ENCODE measurements around the gene PACSIN2. TPM values are rescaled to one million over a fixed set of nuclear protein-coding genes. Genes with fewer than 3 reads are reported as not detected.

The PACSIN2 gene
- total RNA-seq, 8 experiments from 2014 or later = 23.1 to 61.2 (median 39.0) TPM

DNA sequence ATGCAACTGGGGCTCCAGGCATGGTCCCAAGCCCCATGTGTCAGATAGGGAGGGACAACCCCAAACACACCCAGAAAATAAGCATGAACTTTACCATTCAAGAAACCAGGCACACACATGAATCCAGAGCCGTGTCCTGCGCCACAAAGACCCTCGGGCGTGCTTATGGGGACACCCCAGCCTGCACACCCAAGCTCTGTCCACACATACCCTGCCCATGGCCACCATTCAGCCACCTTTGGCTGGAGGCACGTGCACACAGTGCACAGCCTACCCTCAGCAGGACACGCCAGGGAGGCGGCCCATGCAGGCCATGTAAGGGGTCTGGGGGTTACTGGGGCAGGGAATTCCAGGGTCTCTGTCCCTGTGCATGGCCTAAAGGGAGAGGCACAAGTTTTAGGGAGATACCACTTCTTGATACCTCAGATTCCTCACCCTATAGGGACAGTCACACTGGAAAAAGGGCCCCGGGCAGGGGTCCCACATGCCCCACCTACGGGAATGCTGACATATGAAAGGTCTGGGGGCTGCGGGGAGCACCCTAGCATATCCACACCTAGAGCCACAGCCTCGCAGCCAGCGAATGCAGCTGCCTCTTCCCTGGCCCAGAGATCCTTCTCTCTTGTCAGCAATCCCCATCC is 20.6 kb downstream of the PACSIN2 start:
- H3K4me1 ChIP-seq (replicated peaks in 1 of 2) = peaks cover 2 to 18% of the 10 kb centered on the region in 2 donors
- no peak for ATAC-seq (replicated peaks in 6 of 8)

DNA sequence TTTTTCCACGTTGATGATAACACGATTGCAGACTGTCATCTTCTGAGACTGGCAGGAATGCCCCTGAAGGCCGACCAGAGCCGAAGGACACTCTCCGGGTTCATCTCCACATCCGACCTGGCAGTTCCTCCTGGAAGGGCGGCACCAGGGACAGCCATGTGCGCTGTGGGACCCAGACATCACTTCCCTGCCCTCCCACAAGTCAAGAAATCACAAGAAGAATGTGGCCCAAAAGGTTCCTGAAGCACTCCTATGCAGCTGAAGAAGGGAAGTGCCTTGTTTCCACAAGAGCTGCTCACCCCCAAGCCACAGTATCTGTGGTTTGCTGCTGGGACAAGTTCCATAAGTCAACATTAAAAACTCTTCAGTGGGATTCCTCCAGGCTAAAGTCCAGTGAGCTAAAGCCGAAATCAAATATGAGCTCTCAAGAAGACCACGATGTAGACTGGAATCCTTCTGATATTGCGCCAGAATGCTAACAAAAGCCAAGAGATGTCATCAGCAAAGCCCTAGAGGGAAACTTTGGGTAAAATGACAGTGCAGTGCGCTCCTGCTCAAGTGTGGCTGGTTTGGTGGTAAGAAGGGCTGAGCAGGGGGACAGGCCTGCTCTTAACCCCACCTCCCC is 21.2 kb downstream of the PACSIN2 start:
- Histone ChIP-seq H3K4me3 (no peak overlapping the region), H3K27ac (no peak overlapping the region), H3K4me1 (replicated peaks in 1 of 2) (peaks cover 2 to 18% of the 10 kb centered on the region in 2 donors)
- in situ Hi-C loops (cut with MboI; ENCODE audit: low pct_unique_long_range_greater_than_20kb in 2 of 9, low sequenced_read_pairs in 9 of 9, unreplicated experiment in 9 of 9) = no loop called here
- peak in 2 of 8 experiments; percentile 2 to 3 for ATAC-seq (replicated peaks in 6 of 8)
- 7 to 100% (median 96%) methylated on average over 2 to 11 of the region's 12 CpGs; no CpG with 5 or more reads in 3 of the 10 experiments for WGBS, 10 experiments

More for the DNA sequence above, 20.6 kb downstream of the PACSIN2 start:
- in situ Hi-C loops (cut with MboI; ENCODE audit: low pct_unique_long_range_greater_than_20kb in 2 of 9, low sequenced_read_pairs in 9 of 9, unreplicated experiment in 9 of 9) = no loop called here
- Histone ChIP-seq H3K27ac (peak overlapping the region in 1 of 2 donors; percentile 75), H3K4me3 (no peak overlapping the region)
- 93% methylated on average over 8 of the region's 12 CpGs; no CpG with 5 or more reads in 9 of the 10 experiments for WGBS, 10 experiments

DNA sequence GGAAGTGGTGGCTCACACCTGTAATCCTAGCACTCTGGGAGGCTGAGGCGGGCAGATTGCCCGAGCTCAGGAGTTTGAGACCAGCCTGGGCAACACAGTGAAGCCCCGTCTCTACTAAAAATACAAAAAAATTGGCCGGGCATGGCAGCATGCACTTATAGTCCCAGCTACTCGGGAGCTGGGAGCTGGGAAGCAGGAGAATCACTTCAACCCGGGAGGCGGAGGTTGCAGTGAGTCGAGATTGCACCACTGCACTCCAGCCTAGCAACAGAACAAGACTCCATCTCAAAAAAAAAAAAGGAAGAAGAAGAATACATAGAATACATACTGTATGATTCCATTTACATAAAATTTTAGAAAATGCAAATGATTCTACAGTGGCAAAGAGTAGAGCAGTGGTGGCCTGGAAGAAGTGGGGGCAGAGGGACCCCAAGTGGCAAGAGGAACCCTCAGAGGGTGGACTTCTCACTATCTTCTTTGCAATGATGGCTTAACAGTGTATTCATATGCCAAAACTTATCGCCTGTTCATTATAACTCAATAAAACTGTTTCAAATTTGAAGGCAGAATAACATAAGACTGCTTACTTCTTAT is 22.0 kb downstream of the PACSIN2 start:
- WGBS, 10 experiments = 59 to 100% (median 91%) methylated on average over 1 to 7 of the region's 9 CpGs; no CpG with 5 or more reads in 1 of the 10 experiments
- Histone ChIP-seq H3K4me3 (no peak overlapping the region), H3K4me1 (replicated peaks in 1 of 2) (peaks cover 2 to 18% of the 10 kb centered on the region in 2 donors), H3K27ac (no peak overlapping the region)
- no peak for ATAC-seq (replicated peaks in 6 of 8)
- in situ Hi-C loops (cut with MboI; ENCODE audit: low pct_unique_long_range_greater_than_20kb in 2 of 9, low sequenced_read_pairs in 9 of 9, unreplicated experiment in 9 of 9) = no loop called here

DNA sequence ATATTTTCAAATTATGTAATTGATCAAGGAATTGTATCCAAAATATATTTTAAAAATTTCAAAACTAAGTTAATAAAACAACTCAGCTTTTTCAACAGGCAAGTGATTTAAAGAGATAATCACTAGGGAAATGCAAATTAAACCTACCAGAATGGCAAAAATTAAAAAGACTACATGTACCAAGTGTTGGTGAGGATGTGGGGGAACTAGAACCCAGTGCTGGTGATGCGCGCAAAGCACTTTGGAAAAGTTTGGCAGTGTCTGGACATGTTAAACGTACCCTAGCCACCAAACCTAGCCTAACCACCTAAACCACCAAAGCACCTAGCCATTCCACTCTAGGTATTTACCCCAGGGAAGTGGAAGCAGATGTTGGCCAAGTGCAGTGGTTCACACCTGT is 22.9 kb downstream of the PACSIN2 start:
- no peak for ATAC-seq (replicated peaks in 6 of 8)
- Histone ChIP-seq H3K4me1 (replicated peaks in 1 of 2) (peaks cover 2 to 18% of the 10 kb centered on the region in 2 donors), H3K27ac (no peak overlapping the region), H3K4me3 (no peak overlapping the region)
- in situ Hi-C loops (cut with MboI; ENCODE audit: low pct_unique_long_range_greater_than_20kb in 2 of 9, low sequenced_read_pairs in 9 of 9, unreplicated experiment in 9 of 9) = no loop called here
- 82 to 100% (median 96%) methylated on average over 1 to 3 of the region's 3 CpGs; no CpG with 5 or more reads in 3 of the 10 experiments for WGBS, 10 experiments

DNA sequence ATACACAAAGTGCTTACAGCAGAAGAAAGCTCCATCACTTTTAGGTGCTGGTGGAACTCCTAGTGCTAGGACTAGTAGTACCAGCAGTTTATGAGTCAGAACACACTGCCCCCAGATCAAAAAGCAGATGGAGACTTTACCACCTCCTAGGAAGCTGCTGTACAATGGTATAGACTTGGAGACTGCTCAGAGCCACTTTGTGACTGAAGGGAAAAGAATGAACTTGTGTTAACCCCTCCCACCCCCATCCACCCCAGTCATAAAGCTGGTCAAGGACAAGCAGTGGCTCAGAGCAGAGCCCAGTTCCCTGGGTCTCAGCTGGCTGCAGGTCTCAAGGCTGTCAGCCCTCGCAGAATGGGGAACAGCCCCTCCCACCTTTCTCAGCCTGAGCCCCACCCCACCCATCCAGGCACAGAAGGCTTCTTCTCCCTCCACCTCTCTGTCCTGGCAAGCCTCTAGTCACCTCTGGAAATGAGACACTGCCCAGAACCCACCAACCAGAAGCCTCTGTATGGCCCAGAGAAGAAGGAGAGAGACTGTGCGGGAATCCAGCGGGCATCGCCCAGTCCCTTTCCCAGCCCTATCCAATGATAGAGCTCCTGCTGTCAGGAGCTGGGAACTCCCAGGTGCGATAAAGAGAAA is 23.8 kb downstream of the PACSIN2 start:
- WGBS, 10 experiments = 67 to 80% (median 71%) methylated on average over 1 to 4 of the region's 5 CpGs; no CpG with 5 or more reads in 6 of the 10 experiments
- ATAC-seq (replicated peaks in 6 of 8) = peak in 2 of 8 experiments; percentile 1 to 21

DNA sequence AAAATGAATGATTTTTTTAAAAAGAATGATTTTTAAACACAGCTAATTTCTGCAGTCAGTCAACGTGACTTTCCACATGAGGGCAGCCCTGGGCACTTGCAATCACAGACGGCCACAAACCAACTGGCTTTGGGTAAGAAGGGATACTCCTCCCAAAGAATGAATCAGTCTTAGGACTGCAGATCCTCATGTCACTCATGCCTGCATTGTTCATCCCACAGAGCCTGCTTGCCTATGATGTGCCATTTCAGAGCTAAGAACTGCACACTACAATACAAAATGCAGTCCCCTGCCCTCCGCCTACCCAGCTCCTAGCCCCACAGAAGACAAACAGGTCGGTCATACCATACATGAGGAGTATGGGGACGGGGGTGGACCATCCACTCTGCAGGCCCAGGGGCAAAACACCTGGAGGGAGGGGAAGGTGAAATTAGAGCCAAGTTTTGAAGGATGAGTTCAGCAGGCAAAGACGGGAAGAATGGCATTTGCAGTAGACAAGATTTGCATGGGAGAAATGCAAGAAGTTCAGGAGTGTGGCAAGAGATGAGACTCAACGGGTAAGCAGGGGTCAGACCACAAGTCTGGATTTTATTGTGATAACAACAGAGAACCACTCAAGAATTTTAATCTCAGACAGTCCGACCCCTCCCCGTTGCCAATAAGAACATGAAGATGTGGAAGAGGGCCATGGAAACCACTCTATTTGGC is 24.7 kb downstream of the PACSIN2 start:
- H3K27ac ChIP-seq = no peak overlapping the region
- peak in 6 of 8 experiments; percentile 22 to 79 (median 62) for ATAC-seq (replicated peaks in 6 of 8)
- in situ Hi-C loops (cut with MboI; ENCODE audit: low pct_unique_long_range_greater_than_20kb in 2 of 9, low sequenced_read_pairs in 9 of 9, unreplicated experiment in 9 of 9) = no loop called here
- H3K4me1 ChIP-seq (replicated peaks in 1 of 2) = peaks cover 16 to 29% of the 10 kb centered on the region in 2 donors
- no peak overlapping the region for H3K4me3 ChIP-seq
- 2 to 100% (median 46%) methylated on average over 1 to 7 of the region's 9 CpGs; no CpG with 5 or more reads in 2 of the 10 experiments for WGBS, 10 experiments

More for the DNA sequence above, 23.8 kb downstream of the PACSIN2 start:
- in situ Hi-C loops (cut with MboI; ENCODE audit: low pct_unique_long_range_greater_than_20kb in 2 of 9, low sequenced_read_pairs in 9 of 9, unreplicated experiment in 9 of 9) = no loop called here
- Histone ChIP-seq H3K4me1 (replicated peaks in 1 of 2) (peaks cover 7 to 24% of the 10 kb centered on the region in 2 donors), H3K27ac (no peak overlapping the region), H3K4me3 (no peak overlapping the region)

DNA sequence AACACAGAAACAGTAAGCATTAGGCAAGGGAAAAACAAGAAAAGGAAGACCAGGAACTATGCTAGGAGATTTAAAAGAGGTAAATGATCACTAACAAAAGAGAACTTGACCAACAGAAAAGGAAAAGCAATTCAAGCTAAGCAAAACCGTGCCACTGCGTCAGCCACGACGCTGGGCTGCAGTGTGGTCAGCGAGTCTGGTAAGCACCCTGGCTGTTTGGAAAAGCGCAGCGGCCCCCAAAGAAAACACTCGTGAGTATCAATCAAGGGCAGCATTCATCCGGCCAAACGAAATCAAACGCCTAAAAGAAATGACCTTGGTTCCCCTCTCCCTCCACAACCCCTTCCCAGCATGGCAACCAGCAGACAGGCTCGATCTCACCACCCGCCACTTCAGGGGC is 28.8 kb downstream of the PACSIN2 start:
- peak in 2 of 8 experiments; percentile 18 to 59 for ATAC-seq (replicated peaks in 6 of 8)
- peaks cover 16 to 20% of the 10 kb centered on the region in 2 donors for H3K4me1 ChIP-seq (replicated peaks in 1 of 2)
- in situ Hi-C loops (cut with MboI; ENCODE audit: low pct_unique_long_range_greater_than_20kb in 2 of 9, low sequenced_read_pairs in 9 of 9, unreplicated experiment in 9 of 9) = no loop called here
- 61 to 100% (median 81%) methylated on average over 2 to 10 of the region's 13 CpGs for WGBS, 10 experiments
- no peak overlapping the region for H3K4me3 ChIP-seq
- no peak overlapping the region for H3K27ac ChIP-seq

DNA sequence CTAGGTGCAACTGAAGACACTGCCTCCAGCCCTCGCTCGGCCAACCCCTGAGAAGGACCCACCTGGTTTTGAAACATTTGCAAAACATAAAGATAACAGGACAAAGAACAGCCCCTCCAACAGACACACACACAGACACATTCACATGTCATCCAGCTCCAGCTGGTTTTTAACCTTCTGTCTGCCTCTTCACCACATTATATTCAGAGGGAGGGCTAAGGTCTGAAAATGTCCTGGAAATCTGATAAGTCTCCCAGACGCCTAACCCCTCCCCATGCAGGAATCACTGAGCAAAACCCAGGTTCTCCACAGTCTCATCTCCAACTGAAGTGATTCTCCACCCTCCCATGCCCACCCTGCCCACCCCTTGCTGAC is 29.4 kb downstream of the PACSIN2 start:
- Histone ChIP-seq H3K27ac (peak overlapping the region in 1 of 2 donors; percentile 18), H3K4me3 (no peak overlapping the region), H3K4me1 (replicated peaks in 1 of 2) (peaks cover 16 to 20% of the 10 kb centered on the region in 2 donors)
- in situ Hi-C loops (cut with MboI; ENCODE audit: low pct_unique_long_range_greater_than_20kb in 2 of 9, low sequenced_read_pairs in 9 of 9, unreplicated experiment in 9 of 9) = no loop called here
- peak in 1 of 8 experiments; percentile 10 for ATAC-seq (replicated peaks in 6 of 8)
- WGBS, 10 experiments = 60 to 100% (median 94%) methylated on average over 1 to 3 of the region's 3 CpGs; no CpG with 5 or more reads in 6 of the 10 experiments

DNA sequence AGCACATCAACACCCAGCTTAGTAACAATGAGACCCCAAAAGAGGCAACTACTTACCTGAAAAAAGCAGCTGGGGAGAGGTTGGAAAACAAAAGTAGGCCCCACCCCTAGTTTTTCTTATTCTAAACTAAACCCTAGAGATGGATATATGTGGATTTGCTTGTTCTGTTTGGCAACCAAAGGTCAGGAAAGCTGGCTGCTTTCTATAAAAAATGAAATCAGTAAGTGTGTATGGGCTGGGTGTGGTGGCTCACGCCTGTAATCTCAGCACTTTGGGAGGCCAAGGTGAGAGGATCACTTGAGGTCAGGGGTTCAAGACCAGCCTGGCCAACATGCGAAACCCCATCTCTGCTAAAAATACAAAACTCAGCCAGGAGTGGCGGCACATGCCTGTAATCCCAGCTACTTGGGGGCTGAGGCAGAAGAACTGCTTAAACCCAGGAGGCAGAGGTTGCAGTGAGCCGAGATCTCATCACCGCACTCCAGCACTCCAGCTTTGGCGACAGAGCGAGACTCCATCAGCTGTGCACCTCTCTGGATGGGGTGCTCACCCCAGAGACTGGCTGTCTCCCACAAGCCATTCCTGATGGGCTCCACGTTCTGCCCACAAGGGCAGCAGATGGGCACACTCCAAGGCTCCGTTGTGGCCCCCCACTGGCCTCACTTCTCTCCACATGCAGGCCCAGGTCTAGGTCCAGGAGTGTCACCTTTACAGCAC is 30.0 kb downstream of the PACSIN2 start:
- in situ Hi-C loops (cut with MboI; ENCODE audit: low pct_unique_long_range_greater_than_20kb in 2 of 9, low sequenced_read_pairs in 9 of 9, unreplicated experiment in 9 of 9) = no loop called here

DNA sequence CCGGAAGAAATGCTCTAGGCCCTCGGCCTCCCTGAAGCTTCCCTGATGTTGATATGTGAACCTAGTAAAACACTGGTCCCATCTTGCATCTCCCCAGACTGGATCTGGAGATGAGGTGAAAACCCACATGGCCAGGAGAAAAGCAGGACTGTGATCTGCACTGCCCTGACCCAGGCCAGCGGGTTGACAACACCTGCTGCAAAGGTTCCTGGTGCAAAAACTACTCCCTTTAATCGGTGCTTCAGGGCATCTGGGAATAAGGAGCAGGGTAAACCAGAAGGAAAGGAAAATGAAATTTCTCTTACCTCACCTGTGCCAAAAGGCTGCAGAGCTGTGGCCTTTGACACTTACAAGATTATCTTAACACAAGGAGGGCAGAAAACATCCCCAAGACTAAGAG is 30.6 kb downstream of the PACSIN2 start:
- H3K27ac ChIP-seq = no peak overlapping the region
- 80 to 100% (median 93%) methylated on average over 1 to 3 of the region's 4 CpGs; no CpG with 5 or more reads in 3 of the 10 experiments for WGBS, 10 experiments
- no peak for ATAC-seq (replicated peaks in 6 of 8)
- in situ Hi-C loops (cut with MboI; ENCODE audit: low pct_unique_long_range_greater_than_20kb in 2 of 9, low sequenced_read_pairs in 9 of 9, unreplicated experiment in 9 of 9) = no loop called here
- H3K4me3 ChIP-seq = no peak overlapping the region
- H3K4me1 ChIP-seq (replicated peaks in 1 of 2) = peaks cover 16 to 18% of the 10 kb centered on the region in 2 donors

More for the DNA sequence above, 30.0 kb downstream of the PACSIN2 start:
- Histone ChIP-seq H3K27ac (peak overlapping the region in 1 of 2 donors; percentile 18), H3K4me3 (no peak overlapping the region), H3K4me1 (replicated peaks in 1 of 2) (peaks cover 16 to 18% of the 10 kb centered on the region in 2 donors)
- no peak for ATAC-seq (replicated peaks in 6 of 8)
- 30 to 100% (median 94%) methylated on average over 1 to 3 of the region's 9 CpGs; no CpG with 5 or more reads in 5 of the 10 experiments for WGBS, 10 experiments

DNA sequence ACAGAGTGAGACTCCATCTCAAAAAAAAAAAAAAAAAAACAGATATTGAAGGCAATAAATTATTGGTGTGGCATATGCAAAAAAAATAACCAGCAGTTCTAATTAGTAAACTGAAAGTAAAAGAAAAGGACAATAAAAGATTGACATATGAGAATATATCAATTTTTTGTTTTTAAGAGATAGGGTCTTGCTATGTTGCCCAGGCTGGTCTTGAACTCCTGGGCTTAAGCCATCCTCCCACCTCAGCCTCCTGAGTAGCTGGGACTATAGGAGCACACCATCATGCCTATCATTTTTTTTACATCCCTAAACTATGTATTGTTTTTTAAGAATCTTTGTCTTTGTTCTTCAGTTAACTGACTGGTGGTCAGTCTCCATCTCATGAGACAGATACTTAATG is 31.5 kb downstream of the PACSIN2 start:
- Histone ChIP-seq H3K27ac (no peak overlapping the region), H3K4me3 (no peak overlapping the region), H3K4me1 (replicated peaks in 1 of 2) (peaks cover 16 to 18% of the 10 kb centered on the region in 2 donors)
- ATAC-seq (replicated peaks in 6 of 8) = no peak
- in situ Hi-C loops (cut with MboI; ENCODE audit: low pct_unique_long_range_greater_than_20kb in 2 of 9, low sequenced_read_pairs in 9 of 9, unreplicated experiment in 9 of 9) = no loop called here

DNA sequence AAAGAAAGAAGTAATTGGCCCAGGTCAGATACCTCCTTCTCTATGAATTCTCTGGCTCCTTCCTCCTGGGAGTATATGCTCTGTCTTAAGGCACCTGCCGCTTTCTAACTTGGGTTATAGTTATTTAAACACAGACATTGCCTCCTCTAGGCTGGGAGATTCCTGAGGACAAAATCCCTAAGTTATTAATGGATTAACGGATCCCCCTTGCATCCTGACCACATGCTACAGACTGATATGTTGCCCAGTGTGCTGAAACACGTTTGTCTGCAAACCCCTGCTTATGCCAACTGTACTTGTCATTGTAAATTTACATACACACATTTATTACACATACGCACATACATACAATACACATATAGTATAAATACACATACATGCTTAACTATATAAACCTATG is 35.3 kb downstream of the PACSIN2 start:
- H3K4me1 ChIP-seq (replicated peaks in 1 of 2) = no peaks in the 10 kb centered on the region
- H3K4me3 ChIP-seq = no peak overlapping the region
- in situ Hi-C loops (cut with MboI; ENCODE audit: low pct_unique_long_range_greater_than_20kb in 2 of 9, low sequenced_read_pairs in 9 of 9, unreplicated experiment in 9 of 9) = no loop called here
- H3K27ac ChIP-seq = no peak overlapping the region
- ATAC-seq (replicated peaks in 6 of 8) = no peak
- 29 to 100% (median 83%) methylated on average over 1 to 4 of the region's 4 CpGs; no CpG with 5 or more reads in 1 of the 10 experiments for WGBS, 10 experiments
